Measurements from ENCODE around the gene TTLL5. TPM values are rescaled to one million over a fixed set of nuclear protein-coding genes. Genes with fewer than 3 reads are reported as not detected.

TTLL5 gene
- total and polyA plus RNA-seq, 2 of the 4 experiments (the other 2 are of a cell fraction): 11.9 to 16.7 TPM

GRCh38 chr14:75881994-75882393 is 220.9 kb downstream of the TTLL5 start:
- POLR2A ChIA-PET (ENCODE audit: unreplicated experiment): no interaction called here
- no peak overlapping the region for H2AFZ ChIP-seq (replicated peaks; ENCODE audit: low read length, poor library complexity)
- no peak overlapping the region for H2BK20ac ChIP-seq (ENCODE audit: low read depth, low read length)
- H4K8ac ChIP-seq (ENCODE audit: low read depth in 2 of 2, low read length in 2 of 2): no peak overlapping the region
- no peak overlapping the region for H2BK120ac ChIP-seq (ENCODE audit: low read depth, low read length)
- no peak overlapping the region for H2BK5ac ChIP-seq (ENCODE audit: low read depth, low read length, poor library complexity, severe bottlenecking)
- H4K5ac ChIP-seq (ENCODE audit: low read depth, low read length): no peak overlapping the region
- no peak overlapping the region for H3K14ac ChIP-seq (replicated peaks; ENCODE audit: low read depth, low read length)
- ATAC-seq (ENCODE audit: low read depth): no peak
- H3K4me2 ChIP-seq (ENCODE audit: low read depth, low read length): no peak overlapping the region
- H3K4me3 ChIP-seq (ENCODE audit: insufficient read depth, low read depth, low read length): no peak overlapping the region
- no peak for TF ChIP-seq FOS (IDR thresholded peaks at IDR 0.05; ENCODE audit: low read depth, low read length)
- no peak for TF ChIP-seq MAFK (IDR thresholded peaks at IDR 0.05; ENCODE audit: low read depth, low read length)
- no peak for TF ChIP-seq BHLHE40 (IDR thresholded peaks at IDR 0.05; ENCODE audit: low read depth, low read length)
- TF ChIP-seq MXI1 (IDR thresholded peaks at IDR 0.05; ENCODE audit: borderline replicate concordance, low read depth, low read length): no peak
- H3K9me1 ChIP-seq (ENCODE audit: insufficient read depth, low read length): peaks cover 5% of the 10 kb centered on the region; the same call in 1 of the 2 replicates
- no peak overlapping the region for H3K18ac ChIP-seq (ENCODE audit: low read depth, low read length)
- H3K27me3 ChIP-seq (ENCODE audit: control insufficient read depth, insufficient read depth, low read length): no peaks in the 10 kb centered on the region
- H3K9ac ChIP-seq (ENCODE audit: low read depth, low read length): no peak overlapping the region
- H3K27ac ChIP-seq (ENCODE audit: insufficient read depth, low read length): no peak overlapping the region
- no peak overlapping the region for H3K4ac ChIP-seq (ENCODE audit: low read depth, low read length)
- intact Hi-C loops (cut with micrococcal nuclease): no loop called here
- H3K4me1 ChIP-seq (ENCODE audit: control insufficient read depth, insufficient read depth, low read length): peaks cover 23% of the 10 kb centered on the region
- dilution Hi-C loops (cut with HindIII; ENCODE audit: low sequenced_read_pairs, unreplicated experiment): no loop called here
- WGBS, 2 experiments (ENCODE audit: extremely low coverage in 2 of 2, insufficient read length in 1 of 2): no CpG with 5 or more reads among the region's 5 CpGs
- no peaks in the 10 kb centered on the region for H4K20me1 ChIP-seq (ENCODE audit: insufficient read depth, low read length)
- no peak overlapping the region for H3K23ac ChIP-seq (ENCODE audit: low read depth, low read length)
- no peaks in the 10 kb centered on the region for H3K36me3 ChIP-seq (ENCODE audit: control insufficient read depth, insufficient read depth, low read length)
- H3K9me3 ChIP-seq (ENCODE audit: control insufficient read depth, insufficient read depth, low read length): no peaks in the 10 kb centered on the region
- no TSS peak for BruUV-seq (replicated peaks)
- H2BK15ac ChIP-seq (ENCODE audit: low read depth, low read length): no peak overlapping the region
- no peaks in the 10 kb centered on the region for H3K79me1 ChIP-seq (ENCODE audit: low read depth in 1 of 2, low read length in 2 of 2)
- in situ Hi-C loops (cut with MboI; ENCODE audit: low sequenced_read_pairs): no loop called here
- no peak overlapping the region for H2AK9ac ChIP-seq (replicated peaks; ENCODE audit: low read depth, low read length, poor library complexity)
- CTCF ChIA-PET: no interaction called here
- no peak overlapping the region for H2AK5ac ChIP-seq (ENCODE audit: low read depth, low read length)
- DNase-seq: peak; percentile 52
- no peak overlapping the region for H4K91ac ChIP-seq (ENCODE audit: insufficient read depth, low read depth, low read length)
- H3K56ac ChIP-seq (ENCODE audit: extremely low read depth, insufficient read depth, low read length): no peak overlapping the region
